Breast epithelium (tissue), 4 donors: ENCODE results near the gene A4GALT. TPM values are rescaled to one million over a fixed set of nuclear protein-coding genes. Genes with fewer than 3 reads are reported as not detected.
A peak's percentile ranks its signal among the peaks of the same experiment; 100 is the strongest.
"Not testable (repeated sequence)": the region's sequence is repeated elsewhere in the genome, so short reads cannot be mapped to it uniquely, and the experiment has no call there.

ENCODE experiments used
- DNase-seq, 2 donors: peaks; one replicate each; pipeline ENCODE4 v3.0.0-alpha.2; 2019; ENCODE audit warnings: low spot score in 2 of 2
- H3K27ac ChIP-seq, 2 donors: fragments of 200-600 bp; sonication (generic) in 1 of 2; one replicate each; pipeline ENCODE4 v1.5.1; 2016 to 2019; ENCODE audit warnings: mild to moderate bottlenecking in 1 of 2
- H3K27me3 ChIP-seq, 2 donors: fragments of 200-600 bp; sonication (generic) in 1 of 2; one replicate each; pipeline versions ENCODE4 v1.5.1 to v1.6.0; 2017 to 2019; ENCODE audit warnings: control low read depth in 1 of 2, mild to moderate bottlenecking in 1 of 2
- H3K36me3 ChIP-seq: fragments of 200-600 bp; one replicate; pipeline ENCODE4 v1.5.1; 2019
- H3K4me1 ChIP-seq, 2 donors: fragments of 200-600 bp; sonication (generic); one replicate each; pipeline ENCODE4 v1.5.1; 2016 to 2019; ENCODE audit warnings: control low read depth in 1 of 2
- H3K4me3 ChIP-seq, 3 donors: fragments of 200-600 bp; sonication (generic); 1 replicate in 2 of 3; 2 replicates in 1 of 3; pipeline ENCODE4 v1.5.1; 2016 to 2019; ENCODE audit warnings: mild to moderate bottlenecking in 3 of 3, moderate library complexity in 2 of 3
- H3K9me3 ChIP-seq, 2 donors: fragments of 200-600 bp; sonication (generic) in 1 of 2; one replicate each; pipeline ENCODE4 v1.5.1; 2016 to 2019; ENCODE audit warnings: control low read depth in 1 of 2
- CTCF ChIP-seq, 3 donors: fragments of 450-650 bp; IDR thresholded peaks; one replicate each; pipeline ENCODE4 v1.5.1; 2016 to 2017; ENCODE audit warnings: antibody characterized with exemption in 3 of 3, mild to moderate bottlenecking in 3 of 3, moderate library complexity in 3 of 3
- POLR2A ChIP-seq: fragments of 450-650 bp; IDR thresholded peaks from one replicate; pipeline ENCODE4 v1.6.1; 2016; ENCODE audit warnings: antibody characterized with exemption, mild to moderate bottlenecking, moderate library complexity
- POLR2AphosphoS5 ChIP-seq, 3 donors: sonication (generic); formaldehyde crosslinking; IDR thresholded peaks; one replicate each; pipeline ENCODE4 v1.6.1; 2017; ENCODE audit warnings: antibody characterized with exemption in 3 of 3
- intact Hi-C: fragments of 100-400 bp; cut with DNase I; formaldehyde crosslinking; loops from one replicate; pipeline ENCODE4 v1.15.1; 2023; ENCODE audit warnings: low total_unique reads
- total RNA-seq, 3 donors: library from RNA; depleted of rRNA; stranded (reverse); fragments of >200 nt; gene quantifications; one replicate each; pipeline ENCODE4 v1.1.0, GENCODE V29; 2016

A4GALT gene
- total RNA-seq, 3 donors from 2014 or later: 6.6 to 32.8 (median 22.9) TPM

DNA sequence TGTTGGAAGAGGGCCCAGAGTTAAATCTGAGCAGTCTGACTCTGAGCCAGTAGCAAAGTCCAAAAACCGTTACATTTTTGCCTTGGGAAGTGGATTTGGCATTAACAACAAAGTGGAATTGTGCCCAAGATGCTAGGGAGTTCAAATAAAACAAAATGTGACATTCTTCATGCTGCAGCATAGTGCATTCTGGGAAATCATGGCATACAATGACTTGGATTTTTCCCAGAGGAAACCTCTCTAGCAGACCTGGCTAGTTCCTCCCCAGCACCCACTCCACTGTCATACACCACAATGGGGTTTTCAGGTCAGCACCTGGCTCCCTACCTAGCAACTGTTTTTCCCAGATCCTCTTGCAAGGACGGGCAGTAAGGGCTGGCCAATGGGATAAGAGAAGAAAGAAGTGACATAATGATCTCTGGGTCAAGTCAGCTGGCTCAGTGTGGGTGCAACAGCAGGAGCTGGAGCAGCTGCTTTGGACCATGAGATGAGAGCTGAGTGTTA, 46.7 kb downstream of the A4GALT start:
- Histone ChIP-seq H3K4me1 (no peaks in the 10 kb centered on the region), H3K4me3 (no peak overlapping the region), H3K9me3 (no peaks in the 10 kb centered on the region), H3K36me3 (no peaks in the 10 kb centered on the region), H3K27me3 (no peaks in the 10 kb centered on the region), H3K27ac (peak overlapping the region in 1 of 2 donors; percentile 20)
- no peak for TF ChIP-seq CTCF (IDR thresholded peaks at IDR 0.05)
- no peak for TF ChIP-seq POLR2AphosphoS5 (IDR thresholded peaks at IDR 0.05)
- TF ChIP-seq POLR2A: no peak
- no peak for DNase-seq
- intact Hi-C loops: no loop called here

DNA sequence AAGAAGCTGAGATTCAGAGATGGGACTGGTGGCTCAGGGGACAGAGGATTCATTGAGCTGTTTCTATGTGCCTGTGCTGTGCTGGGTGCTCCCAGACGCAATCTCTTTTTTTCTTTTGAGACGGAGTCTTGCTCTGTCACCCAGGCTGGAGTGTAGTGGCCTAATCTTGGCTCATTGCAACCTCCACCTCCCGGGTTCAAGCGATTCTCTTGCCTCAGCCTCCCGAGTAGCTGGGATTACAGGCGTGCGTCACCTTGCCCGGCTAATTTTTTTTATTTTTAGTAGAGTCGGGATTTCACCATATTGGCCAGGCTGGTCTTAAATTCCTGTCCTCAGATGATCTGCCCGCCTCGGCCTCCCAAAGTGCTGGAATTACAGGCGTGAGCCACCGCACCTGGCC, 47.6 kb downstream of the A4GALT start:
- DNase-seq, intact Hi-C loops, H3K4me3 ChIP-seq, H3K4me1 ChIP-seq, H3K27me3 ChIP-seq, H3K9me3 ChIP-seq, H3K36me3 ChIP-seq: not testable (repeated sequence)
- H3K27ac ChIP-seq: peak overlapping the region in 1 of 2 donors; percentile 20

- TF ChIP-seq POLR2AphosphoS5 (IDR thresholded peaks at IDR 0.05): peak in 2 of 3 donors; percentile 54 to 65
- TF ChIP-seq CTCF (IDR thresholded peaks at IDR 0.05): no peak
- no peak for TF ChIP-seq POLR2A
- H3K27ac ChIP-seq: peak overlapping the region in 1 of 2 donors; percentile 72
- H3K4me1 ChIP-seq: no peaks in the 10 kb centered on the region
- no peak overlapping the region for H3K4me3 ChIP-seq
- no peaks in the 10 kb centered on the region for H3K27me3 ChIP-seq
- no peaks in the 10 kb centered on the region for H3K9me3 ChIP-seq
- intact Hi-C loops: no loop called here
- no peaks in the 10 kb centered on the region for H3K36me3 ChIP-seq
- DNase-seq: no peak
Measured at GRCh38 chr22:42670921-42671709, 49.6 kb downstream of the A4GALT start.

GRCh38 chr22:42670046-42670445, 50.6 kb downstream of the A4GALT start:
- peaks cover 2 to 3% of the 10 kb centered on the region in 2 donors for H3K4me1 ChIP-seq
- TF ChIP-seq CTCF (IDR thresholded peaks at IDR 0.05) (no peak), POLR2AphosphoS5 (IDR thresholded peaks at IDR 0.05) (no peak), POLR2A (no peak)
- no peaks in the 10 kb centered on the region for H3K9me3 ChIP-seq
- peak overlapping the region in 1 of 2 donors; percentile 3 for H3K27ac ChIP-seq
- no peaks in the 10 kb centered on the region for H3K36me3 ChIP-seq
- no peak for DNase-seq
- no peak overlapping the region for H3K4me3 ChIP-seq
- intact Hi-C loops: no loop called here
- no peaks in the 10 kb centered on the region for H3K27me3 ChIP-seq

DNA sequence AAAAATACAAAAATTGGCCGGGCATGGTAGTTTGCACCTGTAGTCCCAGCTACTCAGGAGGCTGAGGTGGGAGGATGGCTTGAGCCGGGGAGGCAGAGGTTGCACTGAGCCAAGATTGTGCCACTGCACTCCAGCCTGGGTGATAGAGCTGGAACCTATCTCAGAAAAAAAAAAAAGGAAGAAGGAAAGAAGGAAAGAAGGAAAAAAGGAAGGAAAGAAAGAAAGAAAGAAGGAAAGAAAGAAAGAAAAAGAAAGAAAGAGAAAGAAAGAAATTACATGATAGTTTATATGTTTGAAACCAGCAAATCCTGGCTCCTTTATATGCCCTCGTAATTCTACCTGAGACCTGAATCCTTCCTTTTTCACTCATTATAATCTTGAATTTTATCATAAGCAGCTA, 54.3 kb downstream of the A4GALT start:
- DNase-seq, H3K36me3 ChIP-seq, H3K27me3 ChIP-seq, H3K4me3 ChIP-seq, H3K4me1 ChIP-seq, H3K27ac ChIP-seq, intact Hi-C loops, H3K9me3 ChIP-seq: not testable (repeated sequence)

GRCh38 chr22:42664976-42665831, 55.5 kb downstream of the A4GALT start:
- H3K27me3 ChIP-seq: no peaks in the 10 kb centered on the region
- TF ChIP-seq POLR2AphosphoS5 (IDR thresholded peaks at IDR 0.05) (no peak), POLR2A (no peak), CTCF (IDR thresholded peaks at IDR 0.05) (no peak)
- H3K36me3 ChIP-seq: no peaks in the 10 kb centered on the region
- peaks cover 3 to 7% of the 10 kb centered on the region in 2 donors for H3K4me1 ChIP-seq
- H3K9me3 ChIP-seq: no peaks in the 10 kb centered on the region
- intact Hi-C loops: no loop called here
- no peak overlapping the region for H3K4me3 ChIP-seq
- H3K27ac ChIP-seq: peak overlapping the region; percentile 68 to 69
- peak in 1 of 2 donors; percentile 56 for DNase-seq
